Osteoblast (primary cell): Measurements from ENCODE around the gene GBP7. TPM values are rescaled to one million over a fixed set of nuclear protein-coding genes. Genes with fewer than 3 reads are reported as not detected.
A peak's percentile ranks its signal among the peaks of the same experiment; 100 is the strongest.

Experiments used
- DNase-seq: peaks from one replicate; pipeline ENCODE4 v3.0.0; 2011; ENCODE audit warnings: low spot score, mixed read lengths; ENCODE audit not compliant: insufficient read length; ENCODE audit errors: missing footprints
- H2AFZ ChIP-seq: 2 replicates; pipeline ENCODE4 v1.6.0; 2011; ENCODE audit warnings: mild to moderate bottlenecking, low read length
- H3K27ac ChIP-seq: 2 replicates; pipeline ENCODE4 v1.5.1; 2011; ENCODE audit warnings: mild to moderate bottlenecking, low read depth, low read length, moderate library complexity
- H3K27me3 ChIP-seq: 2 replicates; pipeline ENCODE4 v1.6.0; 2012; ENCODE audit warnings: mild to moderate bottlenecking, control low read depth, inconsistent platforms, low read length, moderate library complexity; ENCODE audit not compliant: insufficient read depth
- H3K36me3 ChIP-seq: 2 replicates; pipeline ENCODE4 v1.5.1; 2011; ENCODE audit warnings: mild to moderate bottlenecking, low read length, control low read depth, moderate library complexity; ENCODE audit not compliant: insufficient read depth
- H3K4me1 ChIP-seq: 2 replicates; pipeline ENCODE4 v1.5.1; 2011; ENCODE audit warnings: mild to moderate bottlenecking, low read length, control low read depth, moderate library complexity; ENCODE audit not compliant: insufficient read depth
- H3K4me2 ChIP-seq: 2 replicates; pipeline ENCODE4 v1.6.0; 2011; ENCODE audit warnings: mild to moderate bottlenecking, low read length; ENCODE audit not compliant: insufficient read depth
- H3K4me3 ChIP-seq: fragments of 200-600 bp; sonication (generic); 3 replicates; pipeline ENCODE4 v1.5.1; 2012; ENCODE audit warnings: mild to moderate bottlenecking, low read length, inconsistent platforms; ENCODE audit not compliant: insufficient read depth
- H3K79me2 ChIP-seq: 2 replicates; pipeline ENCODE4 v1.6.0; 2012; ENCODE audit warnings: mild to moderate bottlenecking, low read length, control low read depth, inconsistent platforms; ENCODE audit not compliant: insufficient read depth
- H3K9me3 ChIP-seq: 2 replicates; pipeline ENCODE4 v1.5.1; 2011; ENCODE audit warnings: low read depth, low read length, control low read depth
- H4K20me1 ChIP-seq: 2 replicates; pipeline ENCODE4 v1.6.0; 2012; ENCODE audit warnings: mild to moderate bottlenecking, low read length, control low read depth; ENCODE audit not compliant: insufficient read depth
- CTCF ChIP-seq: IDR thresholded peaks from 2 replicates; pipeline ENCODE4 v1.5.1; 2011; ENCODE audit warnings: mild to moderate bottlenecking, low read depth, low read length, moderate library complexity; ENCODE audit errors: extremely low read depth
- total RNA-seq: library from RNA; depleted of rRNA; stranded (reverse); fragments of >200 nt; gene quantifications from 2 replicates; pipeline ENCODE4 v1.2.3, GENCODE V29; 2012

Gene GBP7
- total RNA-seq, 1 donor, result not detected

- Histone ChIP-seq H3K9me3 (no peaks in the 10 kb centered on the region), H3K4me3 (no peak overlapping the region), H2AFZ (no peak overlapping the region), H3K36me3 (no peaks in the 10 kb centered on the region), H3K4me1 (no peaks in the 10 kb centered on the region), H3K4me2 (no peak overlapping the region), H4K20me1 (no peaks in the 10 kb centered on the region), H3K27me3 (no peaks in the 10 kb centered on the region), H3K79me2 (no peaks in the 10 kb centered on the region), H3K27ac (no peak overlapping the region)
- no peak for DNase-seq
- no peak for TF ChIP-seq CTCF
Observed at GRCh38 chr1:89179343-89179742, 3.5 kb upstream of the GBP7 start.

- TF ChIP-seq CTCF, result no peak
- no peak overlapping the region for H3K4me2 ChIP-seq
- H2AFZ ChIP-seq, result peak overlapping the region; percentile 35
- no peaks in the 10 kb centered on the region for H3K27me3 ChIP-seq
- no peak for DNase-seq
- no peaks in the 10 kb centered on the region for H3K36me3 ChIP-seq
- H3K27ac ChIP-seq, result no peak overlapping the region
- no peak overlapping the region for H3K4me3 ChIP-seq
- H3K9me3 ChIP-seq, result no peaks in the 10 kb centered on the region
- H3K4me1 ChIP-seq, result no peaks in the 10 kb centered on the region
- H3K79me2 ChIP-seq, result no peaks in the 10 kb centered on the region
- H4K20me1 ChIP-seq, result no peaks in the 10 kb centered on the region
Observed at GRCh38 chr1:89176971-89177370, 1.2 kb upstream of the GBP7 start.

- no peaks in the 10 kb centered on the region for H3K4me1 ChIP-seq
- H3K4me2 ChIP-seq, result no peak overlapping the region
- DNase-seq, result no peak
- H3K4me3 ChIP-seq, result no peak overlapping the region
- H2AFZ ChIP-seq, result no peak overlapping the region
- no peaks in the 10 kb centered on the region for H4K20me1 ChIP-seq
- H3K79me2 ChIP-seq, result no peaks in the 10 kb centered on the region
- H3K36me3 ChIP-seq, result no peaks in the 10 kb centered on the region
- TF ChIP-seq CTCF, result no peak
- H3K27ac ChIP-seq, result no peak overlapping the region
- no peaks in the 10 kb centered on the region for H3K9me3 ChIP-seq
- no peaks in the 10 kb centered on the region for H3K27me3 ChIP-seq
Observed at GRCh38 chr1:89174491-89174890, 1.3 kb downstream of the GBP7 start.

- Histone ChIP-seq H3K36me3 (no peaks in the 10 kb centered on the region), H3K79me2 (no peaks in the 10 kb centered on the region), H3K4me2 (no peak overlapping the region), H3K4me1 (no peaks in the 10 kb centered on the region), H3K9me3 (no peaks in the 10 kb centered on the region), H3K4me3 (no peak overlapping the region), H3K27ac (no peak overlapping the region), H4K20me1 (no peaks in the 10 kb centered on the region), H2AFZ (no peak overlapping the region), H3K27me3 (no peaks in the 10 kb centered on the region)
- no peak for TF ChIP-seq CTCF
- no peak for DNase-seq
Observed at GRCh38 chr1:89172468-89173143, 3.2 kb downstream of the GBP7 start.
